GM10266 (cell line): Measurements from ENCODE around the gene AKAP14.
"Not testable (repeated sequence)": the region's sequence is repeated elsewhere in the genome, so short reads cannot be mapped to it uniquely, and the experiment has no call there.

Source experiments
- DNase-seq: peaks from one replicate; pipeline ENCODE4 v3.0.0; 2012; ENCODE audit errors: extremely low spot score
- TF ChIP-seq, protein P1 (sequence below): IDR thresholded peaks from 2 replicates; pipeline ENCODE4 v1.5.1; 2012; ENCODE audit warnings: mild to moderate bottlenecking, low read depth; ENCODE audit not compliant: control insufficient read depth, insufficient read depth; ENCODE audit errors: missing control alignments

Gene AKAP14

DNA sequence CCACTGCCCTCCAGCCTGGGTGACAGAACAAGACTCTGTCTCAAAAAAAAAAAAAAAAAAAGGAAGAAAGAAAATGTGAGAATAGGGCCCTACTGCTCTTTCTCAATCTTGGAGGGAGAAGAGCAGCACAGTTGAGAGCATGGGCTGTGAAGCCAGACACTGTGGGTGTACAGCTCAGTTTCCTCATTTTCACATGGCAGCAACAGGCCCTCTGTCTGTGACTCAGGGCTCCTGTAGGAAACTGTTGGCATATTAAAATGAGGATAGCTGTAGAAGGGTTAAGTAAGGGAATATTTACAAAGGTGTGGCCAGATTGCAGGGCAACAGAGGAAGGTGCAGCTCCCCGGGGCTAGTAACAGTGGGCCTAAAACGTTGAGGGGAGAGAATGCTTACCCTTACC lies 3.4 kb downstream of the AKAP14 start:
- DNase-seq: no peak
- TF ChIP-seq, protein P1, sequence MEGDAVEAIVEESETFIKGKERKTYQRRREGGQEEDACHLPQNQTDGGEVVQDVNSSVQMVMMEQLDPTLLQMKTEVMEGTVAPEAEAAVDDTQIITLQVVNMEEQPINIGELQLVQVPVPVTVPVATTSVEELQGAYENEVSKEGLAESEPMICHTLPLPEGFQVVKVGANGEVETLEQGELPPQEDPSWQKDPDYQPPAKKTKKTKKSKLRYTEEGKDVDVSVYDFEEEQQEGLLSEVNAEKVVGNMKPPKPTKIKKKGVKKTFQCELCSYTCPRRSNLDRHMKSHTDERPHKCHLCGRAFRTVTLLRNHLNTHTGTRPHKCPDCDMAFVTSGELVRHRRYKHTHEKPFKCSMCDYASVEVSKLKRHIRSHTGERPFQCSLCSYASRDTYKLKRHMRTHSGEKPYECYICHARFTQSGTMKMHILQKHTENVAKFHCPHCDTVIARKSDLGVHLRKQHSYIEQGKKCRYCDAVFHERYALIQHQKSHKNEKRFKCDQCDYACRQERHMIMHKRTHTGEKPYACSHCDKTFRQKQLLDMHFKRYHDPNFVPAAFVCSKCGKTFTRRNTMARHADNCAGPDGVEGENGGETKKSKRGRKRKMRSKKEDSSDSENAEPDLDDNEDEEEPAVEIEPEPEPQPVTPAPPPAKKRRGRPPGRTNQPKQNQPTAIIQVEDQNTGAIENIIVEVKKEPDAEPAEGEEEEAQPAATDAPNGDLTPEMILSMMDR: no peak

DNA sequence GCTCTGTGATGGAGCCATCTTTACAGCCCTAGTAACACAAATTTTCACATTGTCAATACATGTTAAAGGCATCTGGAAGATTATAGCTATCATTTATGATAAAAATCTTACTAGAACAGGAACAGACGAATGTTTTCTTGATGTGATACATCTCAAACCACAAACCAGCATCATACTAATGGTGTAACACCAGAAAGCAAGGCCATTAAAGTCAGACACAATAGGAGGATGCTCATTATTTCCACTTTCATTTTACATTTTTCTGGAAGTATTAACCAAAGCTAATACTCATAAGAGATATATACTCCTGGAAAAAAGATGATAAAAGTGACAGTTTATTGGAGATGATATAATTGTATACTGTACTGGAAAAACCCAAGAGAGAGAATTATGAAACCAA lies 5.3 kb downstream of the AKAP14 start:
- no peak for DNase-seq
- TF ChIP-seq, protein P1: no peak

DNA sequence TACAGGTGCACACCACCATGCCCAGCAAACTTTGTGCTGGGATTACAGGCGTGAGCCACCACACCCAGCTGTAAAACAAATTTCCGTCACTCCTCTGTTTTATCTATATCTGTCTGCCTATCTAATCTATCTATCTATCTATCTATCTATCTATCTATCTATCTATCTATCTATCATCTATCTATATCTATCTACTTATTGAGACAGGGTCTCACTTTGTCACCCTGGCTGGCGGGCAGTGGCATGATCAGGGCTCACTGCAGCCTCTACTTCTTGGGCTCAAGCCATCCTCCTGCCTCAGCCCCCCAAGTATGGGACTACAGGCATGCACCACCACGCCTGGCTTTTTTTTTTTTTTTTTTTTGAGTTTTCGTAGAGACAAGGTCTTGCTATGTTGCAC lies 20.6 kb downstream of the AKAP14 start:
- TF ChIP-seq, protein P1: no peak
- DNase-seq: no peak

DNA sequence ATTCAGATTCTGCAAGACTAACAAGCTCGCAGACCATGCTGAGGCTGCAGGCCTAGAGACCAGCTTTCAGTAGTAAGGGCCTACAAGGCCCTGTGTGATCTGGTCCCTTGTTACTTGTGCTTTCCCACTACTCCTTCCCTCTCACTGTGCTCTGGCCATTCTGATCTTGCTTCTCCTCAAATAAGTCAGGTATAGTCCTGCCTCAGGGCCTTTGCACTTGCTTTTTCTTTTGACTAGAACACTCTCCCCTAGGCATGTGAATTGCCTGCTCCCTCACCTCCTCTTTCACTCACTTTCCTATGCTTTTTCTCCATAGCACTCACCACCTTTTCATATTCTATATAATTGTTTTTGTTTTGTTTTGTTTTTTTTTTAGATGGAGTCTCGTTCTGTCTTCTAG lies 22.2 kb downstream of the AKAP14 start:
- TF ChIP-seq, protein P1: no peak
- no peak for DNase-seq

DNA sequence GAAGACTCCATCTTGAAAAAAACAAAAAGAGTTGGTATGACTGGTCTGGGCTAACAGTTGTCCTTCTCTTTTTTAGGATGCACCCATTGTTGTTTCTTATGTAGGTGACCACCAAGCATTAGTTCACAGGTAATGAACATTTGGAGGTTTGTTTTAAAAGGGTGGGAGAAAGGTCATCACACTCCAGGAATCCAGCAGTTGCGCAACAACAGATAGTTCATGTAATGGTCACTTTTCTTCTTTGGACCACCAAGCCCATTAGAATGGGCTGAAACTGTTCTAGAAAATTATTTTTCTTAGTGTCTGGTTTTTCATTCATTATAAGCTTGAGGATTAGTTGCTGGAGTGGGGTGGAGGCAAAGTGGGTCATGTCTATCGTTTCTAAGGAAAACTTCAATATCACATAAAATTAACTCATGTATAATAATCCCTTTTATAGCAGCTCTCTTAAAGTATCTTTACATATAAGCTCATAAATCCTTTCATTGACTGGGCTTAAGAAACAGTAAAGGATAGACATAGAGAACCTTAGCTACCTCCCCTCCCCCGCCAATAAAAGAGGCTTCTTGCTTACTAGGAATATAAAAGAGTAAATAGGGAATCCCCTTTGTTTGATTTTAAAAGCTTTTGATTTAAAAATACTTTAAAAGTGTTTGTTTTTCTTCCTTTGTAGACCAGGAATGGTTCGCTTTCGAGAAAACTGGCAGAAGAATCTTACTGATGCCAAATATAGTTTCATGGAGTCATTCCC lies 24.3 kb downstream of the AKAP14 start:
- TF ChIP-seq, protein P1: no peak
- DNase-seq: no peak

DNA sequence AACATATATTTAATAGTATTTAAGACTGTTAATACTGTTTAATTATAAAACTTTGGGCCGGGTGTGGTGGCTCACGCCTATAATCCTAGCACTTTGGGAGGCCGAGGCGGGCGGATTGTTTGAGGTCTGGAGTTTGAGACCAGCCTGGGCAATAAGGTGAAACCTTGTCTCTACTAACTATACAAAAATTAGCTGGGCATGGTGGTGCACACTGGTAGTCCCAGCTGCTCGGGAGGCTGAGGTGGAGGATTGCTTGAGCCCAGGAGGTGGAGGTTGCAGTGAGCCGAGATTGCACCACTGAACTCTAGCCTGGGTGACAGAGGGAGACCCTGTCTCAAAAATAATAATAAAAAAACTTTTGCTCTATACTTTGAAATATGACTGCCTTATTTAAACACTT lies 26.7 kb downstream of the AKAP14 start:
- not testable (repeated sequence) for DNase-seq

DNA sequence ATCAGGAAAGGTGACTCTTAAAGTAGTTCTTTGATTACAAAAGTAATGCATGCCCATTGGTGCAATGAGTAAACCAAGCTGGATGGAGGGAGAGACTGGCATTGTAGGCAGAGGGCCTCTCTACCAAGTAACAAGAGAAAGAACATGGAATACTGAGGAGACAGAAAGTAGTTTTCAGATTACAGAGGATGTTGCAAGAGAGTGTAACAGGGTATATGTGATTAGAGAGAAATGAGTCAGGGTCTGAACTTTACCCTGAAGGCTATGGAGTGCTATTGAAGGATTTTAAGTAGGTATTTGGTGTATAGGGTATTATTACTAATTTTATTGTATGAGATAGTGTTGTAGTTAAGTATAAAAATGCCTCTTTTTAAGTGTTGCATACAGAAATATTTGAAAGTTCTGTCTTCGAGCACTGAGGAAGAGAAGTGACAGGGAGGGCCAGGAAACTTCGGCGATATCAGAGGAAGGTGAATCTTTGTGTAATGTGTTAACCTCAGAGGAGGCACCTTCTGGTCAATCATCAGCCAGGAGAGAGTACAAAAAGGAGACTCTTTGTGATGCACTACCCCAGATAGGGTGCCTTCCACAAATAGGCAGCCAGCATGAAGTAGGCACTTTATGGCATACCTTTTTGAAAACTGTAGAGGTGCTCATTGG lies 39.7 kb downstream of the AKAP14 start:
- TF ChIP-seq, protein P1: no peak
- DNase-seq: no peak
